Stimulated activated CD4-positive, alpha-beta T cell treated with anti-CD3 and anti-CD28 coated beads, Interleukin-1b, Interleukin-23, amount 100 ng/mL, for 24 hours (primary cell): ENCODE results near the gene SPAG6.

Experiments
- DNase-seq, 4 experiments: peaks; one replicate each; pipeline ENCODE4 v3.0.0-alpha.2; 2020; ENCODE audit warnings: low read depth in 4 of 4, low spot score in 1 of 4

SPAG6 gene

DNA sequence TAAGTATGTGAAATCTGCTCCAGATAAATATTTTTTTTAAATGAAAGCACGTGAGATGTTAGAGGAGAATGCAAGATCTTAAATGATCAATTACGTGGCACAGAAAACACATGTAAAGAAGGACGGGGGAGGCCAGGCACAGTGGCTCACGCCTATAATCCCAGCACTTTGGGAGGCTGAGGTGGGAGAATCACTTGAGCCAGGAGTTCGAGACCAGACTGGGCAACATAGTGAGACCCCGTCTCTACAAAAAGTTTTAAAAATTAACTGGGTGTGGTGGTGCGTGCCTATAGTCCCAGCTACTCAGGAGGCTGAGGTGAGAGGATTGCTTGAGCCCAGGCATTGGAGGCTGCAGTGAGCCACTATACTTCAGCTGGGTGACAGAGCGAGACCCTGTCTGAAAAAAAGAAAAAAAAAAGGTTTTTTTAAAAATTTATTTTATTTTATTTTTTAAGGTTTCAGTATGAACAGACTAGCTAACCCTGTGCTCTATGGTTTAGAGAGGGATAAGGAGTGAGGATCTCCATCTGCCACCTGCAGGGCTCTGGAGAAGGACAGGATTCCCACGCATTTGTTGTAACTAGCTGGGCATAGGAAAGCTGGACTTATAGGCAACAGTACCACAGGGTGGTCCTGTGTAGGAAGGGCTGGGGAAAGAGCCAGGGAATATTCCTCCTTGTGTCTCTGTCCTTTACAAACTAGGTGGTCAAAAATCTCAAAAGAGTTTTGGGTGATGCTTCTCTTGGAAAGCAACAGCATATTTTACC is 113.2 kb downstream of the SPAG6 start:
- no peak for DNase-seq

DNA sequence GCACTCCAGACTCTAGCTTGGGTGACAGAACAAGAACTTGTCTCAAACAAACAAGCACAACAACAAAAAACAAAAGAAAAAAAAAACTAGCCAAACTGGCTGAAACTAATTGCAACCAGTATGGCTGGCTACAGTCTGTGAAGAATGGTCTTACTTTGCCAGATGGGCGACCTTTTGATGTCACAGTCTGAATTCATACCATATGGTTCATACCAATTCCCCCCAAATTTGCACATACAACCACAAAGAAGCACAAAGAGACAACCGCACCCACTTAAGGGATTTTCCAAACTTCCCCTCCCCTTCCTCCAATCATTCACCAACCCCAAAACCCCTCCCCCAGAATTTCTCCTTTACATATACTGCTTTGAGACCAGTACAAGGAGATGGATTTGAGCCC is 114.2 kb downstream of the SPAG6 start:
- no peak for DNase-seq

DNA sequence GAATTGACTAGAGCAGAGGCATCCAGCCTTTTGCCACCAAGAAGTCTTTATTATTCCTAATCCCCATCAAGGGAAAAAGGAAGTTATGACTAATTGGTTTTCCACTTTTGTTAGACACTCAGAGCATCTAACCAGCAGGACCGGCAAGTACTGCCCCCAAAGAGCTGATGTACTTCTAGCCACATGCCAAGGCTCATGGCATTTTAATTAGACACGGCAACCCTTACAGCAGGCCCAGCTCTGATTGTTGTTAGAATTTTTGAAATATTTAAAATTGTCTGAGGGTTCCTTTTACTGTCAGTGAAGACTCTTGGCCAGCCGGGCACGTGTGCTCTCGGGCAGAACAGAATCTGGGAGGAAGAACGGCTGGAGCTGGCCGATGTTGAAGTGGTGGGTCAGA is 114.8 kb downstream of the SPAG6 start:
- DNase-seq, result no peak

DNA sequence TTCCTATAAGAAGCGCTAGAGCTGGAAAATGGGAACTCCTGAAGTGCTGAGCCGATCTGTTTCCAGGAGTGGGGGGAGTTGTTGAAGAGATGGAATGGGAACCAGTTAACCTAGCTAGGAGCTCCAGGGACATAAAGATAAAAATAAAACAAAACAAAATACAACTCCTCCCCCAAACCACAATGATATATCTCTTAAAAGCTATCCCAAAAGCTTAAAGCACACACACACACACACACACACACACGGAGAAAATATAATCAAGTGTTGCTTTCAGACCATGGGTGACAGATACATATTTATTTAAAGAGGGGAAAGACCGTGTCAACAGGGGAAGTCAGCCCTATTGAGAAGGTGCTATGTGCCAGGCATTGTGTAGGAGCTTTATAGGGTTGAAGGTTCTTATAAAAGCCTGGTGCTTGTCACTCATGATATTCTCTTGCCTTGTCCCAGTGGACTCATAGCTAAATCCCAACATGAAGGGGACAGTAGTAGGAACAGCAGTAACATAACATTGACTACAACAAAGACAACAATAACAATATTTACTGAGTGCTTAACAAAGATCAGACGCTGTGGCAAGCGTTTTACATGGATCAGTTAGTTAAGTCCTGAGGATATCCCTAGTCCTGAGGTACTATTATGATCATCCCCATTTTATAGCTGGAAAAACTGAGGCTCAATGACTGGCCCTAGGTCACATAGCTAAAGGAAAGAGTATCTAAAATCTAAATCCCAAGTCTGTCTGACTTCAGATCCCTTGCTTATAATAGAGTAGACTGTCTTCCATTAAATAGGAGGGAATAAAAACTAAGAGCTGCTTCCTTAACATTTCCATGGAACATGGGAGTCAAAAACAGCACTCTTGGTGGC is 115.5 kb downstream of the SPAG6 start:
- no peak for DNase-seq

DNA sequence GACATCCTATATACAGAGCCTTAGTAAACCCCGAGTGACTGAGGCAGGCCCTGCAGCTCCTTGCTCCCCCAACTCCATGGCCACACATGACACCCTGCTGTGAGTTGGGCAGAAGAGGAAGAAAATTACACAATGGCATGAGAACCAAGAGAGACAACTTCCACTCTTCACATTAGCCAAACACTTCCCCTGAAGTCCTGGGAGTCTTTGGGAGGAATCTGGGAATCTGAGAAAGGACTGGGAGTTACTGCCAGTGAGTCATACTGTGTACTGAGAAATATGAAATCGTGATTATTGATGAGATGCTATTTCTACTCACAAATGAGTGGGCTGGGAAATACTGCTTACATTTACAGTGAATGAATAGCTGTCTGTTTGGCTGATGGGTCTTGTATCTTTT is 116.6 kb downstream of the SPAG6 start:
- no peak for DNase-seq

DNA sequence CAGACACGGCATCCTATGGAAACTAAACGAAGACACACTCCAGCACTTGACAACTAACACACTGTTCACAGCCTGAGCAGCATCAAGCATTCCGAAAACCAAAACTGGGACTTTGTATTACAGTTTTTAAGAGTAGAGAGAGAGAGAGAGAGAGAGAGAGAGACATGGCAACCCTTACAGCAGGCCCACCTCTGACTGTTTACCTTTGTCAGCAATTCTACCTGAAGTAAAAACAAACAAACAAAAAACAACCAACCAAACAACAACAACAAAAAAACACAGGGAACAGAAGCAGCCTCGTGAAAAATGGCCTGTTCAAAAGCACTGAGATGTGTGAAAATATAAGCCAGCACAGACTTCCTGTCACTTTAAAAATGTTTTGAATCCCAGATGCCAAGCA is 118.0 kb downstream of the SPAG6 start:
- no peak for DNase-seq

DNA sequence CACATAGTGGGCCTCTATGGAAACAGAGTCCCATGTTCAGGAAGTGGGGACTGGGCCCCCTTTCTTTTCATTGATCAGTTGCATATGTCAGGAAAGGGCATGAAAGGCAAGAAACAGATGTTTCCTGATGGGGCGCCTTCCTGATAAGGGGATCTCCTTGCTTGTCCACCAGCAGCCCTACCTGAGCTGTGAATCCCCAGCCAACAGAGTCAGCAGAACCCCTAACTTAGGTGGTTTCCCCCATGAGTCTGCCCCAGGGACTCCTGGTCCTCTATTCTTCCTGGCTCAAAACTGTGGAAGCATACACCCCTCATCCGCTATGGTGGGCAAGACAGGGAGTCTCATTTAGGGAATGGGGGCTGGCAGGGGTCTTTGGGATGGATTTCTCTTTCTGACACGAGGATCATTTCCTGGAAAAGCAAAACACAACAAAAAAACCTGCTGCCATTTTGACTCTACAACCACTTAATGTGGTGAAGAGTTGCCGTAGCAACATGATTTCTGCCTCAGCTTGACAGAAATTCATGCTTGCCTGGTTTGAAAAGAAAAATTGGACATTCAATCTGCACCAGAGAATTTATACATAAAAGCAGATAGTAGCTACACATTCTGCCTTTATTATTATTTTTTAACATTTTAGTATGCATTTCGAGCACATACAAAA is 119.8 kb downstream of the SPAG6 start:
- DNase-seq, result no peak

DNA sequence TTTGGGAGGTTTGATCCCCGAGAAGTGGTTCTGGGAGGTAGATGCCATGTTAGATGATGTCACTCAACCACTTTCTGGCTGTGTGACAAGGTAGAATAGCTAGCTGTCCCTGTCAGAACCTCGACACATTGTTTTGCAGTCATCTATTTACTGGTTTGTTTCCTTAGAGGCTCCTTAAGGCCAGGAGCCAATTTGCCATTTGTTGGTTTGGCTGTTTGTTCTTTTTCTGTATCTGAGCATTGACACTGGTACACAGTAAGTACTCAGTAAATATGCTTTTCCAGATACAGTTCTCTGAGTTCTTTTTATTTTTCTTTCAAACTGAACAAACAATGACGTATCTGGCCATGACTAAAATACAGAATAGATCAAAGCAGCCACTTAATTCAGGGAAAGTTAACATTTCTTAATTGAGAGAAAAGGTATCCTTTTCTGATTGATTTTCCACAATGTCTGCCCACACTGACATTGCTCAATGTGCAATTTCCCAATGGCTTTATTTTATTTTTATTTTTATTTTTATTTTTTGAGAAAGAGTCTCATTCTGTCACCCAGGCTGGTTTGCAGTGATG is 121.6 kb downstream of the SPAG6 start:
- no peak for DNase-seq
